ENCODE measurements around the gene MTG2.

MTG2 gene

GRCh38 chr20:62222972-62223371, 40.1 kb downstream of the MTG2 start:
- no peak for DNase-seq

DNA sequence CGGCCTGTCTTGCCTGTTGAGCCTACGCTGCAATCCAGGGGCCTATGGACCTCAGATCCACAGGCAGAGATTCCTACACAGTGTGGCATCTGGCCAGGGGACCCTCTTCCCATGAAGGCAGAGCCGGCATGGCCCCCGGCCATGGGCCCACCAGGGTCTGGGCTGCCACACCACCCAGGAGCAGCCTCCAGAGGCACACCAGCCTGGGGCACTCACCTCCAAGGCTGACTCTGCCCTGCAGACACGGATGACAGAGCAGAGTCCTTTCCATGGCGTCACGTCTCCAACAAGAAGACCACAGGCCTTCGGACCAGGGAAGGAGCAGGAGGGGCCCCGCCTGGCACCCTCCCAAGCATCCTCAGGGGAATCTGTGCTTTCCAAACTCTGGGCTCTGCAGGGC, 40.7 kb downstream of the MTG2 start:
- no peak for DNase-seq

GRCh38 chr20:62224113-62224855, 41.5 kb downstream of the MTG2 start:
- no peak for DNase-seq

GRCh38 chr20:62225026-62225425, 42.2 kb downstream of the MTG2 start:
- no peak for DNase-seq

- no peak for DNase-seq
Measured at GRCh38 chr20:62225820-62226635, 43.2 kb downstream of the MTG2 start.

- no peak for DNase-seq
Measured at GRCh38 chr20:62226707-62227590, 44.1 kb downstream of the MTG2 start.

DNA sequence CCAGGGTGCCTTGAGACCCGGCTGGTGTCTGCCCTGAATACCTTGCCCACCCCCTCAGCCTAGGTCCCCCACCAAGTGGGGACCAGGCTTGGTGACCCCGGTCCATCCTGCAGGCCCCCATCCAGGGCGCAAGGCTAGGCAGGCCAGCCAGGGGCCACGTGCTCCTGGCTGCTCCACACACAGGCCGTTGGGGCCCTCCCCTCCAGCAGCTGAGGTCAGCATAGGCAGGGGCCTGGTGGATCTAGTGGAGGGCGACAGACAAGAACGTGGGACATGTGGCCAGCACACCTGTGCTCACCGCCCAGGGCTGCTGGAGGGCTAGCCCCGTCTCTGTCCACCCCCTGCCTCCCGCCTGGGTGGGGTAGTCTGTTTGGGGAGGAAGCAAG, 44.8 kb downstream of the MTG2 start:
- DNase-seq: no peak

- no peak for DNase-seq
Measured at GRCh38 chr20:62227977-62228958, 45.4 kb downstream of the MTG2 start.

- DNase-seq: no peak
Measured at GRCh38 chr20:62228982-62229545, 46.2 kb downstream of the MTG2 start.

DNA sequence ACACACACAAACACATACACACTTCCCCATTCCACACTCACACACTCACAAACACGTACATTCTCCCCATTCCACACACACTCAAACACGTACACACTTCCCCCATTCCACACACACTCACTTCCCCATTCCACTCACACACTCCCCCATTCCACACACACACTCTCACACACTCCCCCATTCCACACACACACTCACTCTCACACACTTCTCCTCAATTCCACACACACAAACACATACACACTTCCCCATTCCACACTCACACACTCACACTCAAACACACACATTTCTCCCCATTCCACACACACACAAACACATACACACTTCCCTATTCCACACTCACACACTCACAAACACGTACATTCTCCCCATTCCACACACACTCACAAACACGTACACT, 46.8 kb downstream of the MTG2 start:
- no peak for DNase-seq

DNA sequence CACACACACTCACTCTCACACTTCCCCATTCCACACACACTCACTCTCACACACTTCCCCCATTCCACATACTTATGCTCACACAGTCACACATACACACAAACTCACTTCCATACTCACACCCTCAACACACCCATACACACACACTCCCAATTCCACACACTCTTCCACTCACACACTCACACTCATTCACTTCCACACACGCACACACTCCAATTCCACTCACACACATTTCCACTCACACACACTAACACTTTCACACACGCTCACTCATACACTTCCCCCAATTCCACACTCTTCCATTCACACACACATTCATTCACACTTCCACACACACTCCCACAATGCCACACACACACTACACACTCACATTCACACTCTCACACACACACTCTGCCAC, 47.4 kb downstream of the MTG2 start:
- DNase-seq: no peak

GRCh38 chr20:62230696-62231095, 47.9 kb downstream of the MTG2 start:
- DNase-seq: no peak

DNA sequence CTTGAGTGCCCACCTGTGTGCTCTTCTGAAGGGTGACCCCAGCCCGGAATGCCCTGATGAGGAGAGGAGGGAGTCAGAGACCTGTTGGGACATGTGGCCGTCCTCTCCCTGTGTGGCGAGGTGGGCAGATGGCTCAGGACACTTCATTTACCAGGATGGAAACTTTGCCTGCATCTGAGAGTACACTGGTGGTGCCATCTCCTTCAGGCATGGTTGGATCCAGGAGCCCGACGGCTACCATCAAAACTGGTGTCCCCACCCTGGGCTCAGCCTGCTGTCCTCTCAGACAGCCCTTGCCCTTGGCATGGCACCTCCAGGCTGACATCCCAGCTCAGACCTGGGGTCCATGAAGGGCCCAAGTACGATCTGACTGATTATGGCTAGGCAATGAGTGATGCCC, 48.5 kb downstream of the MTG2 start:
- no peak for DNase-seq

GRCh38 chr20:62232194-62232593, 49.4 kb downstream of the MTG2 start:
- no peak for DNase-seq

GRCh38 chr20:62232770-62233645, 50.2 kb downstream of the MTG2 start:
- no peak for DNase-seq

DNA sequence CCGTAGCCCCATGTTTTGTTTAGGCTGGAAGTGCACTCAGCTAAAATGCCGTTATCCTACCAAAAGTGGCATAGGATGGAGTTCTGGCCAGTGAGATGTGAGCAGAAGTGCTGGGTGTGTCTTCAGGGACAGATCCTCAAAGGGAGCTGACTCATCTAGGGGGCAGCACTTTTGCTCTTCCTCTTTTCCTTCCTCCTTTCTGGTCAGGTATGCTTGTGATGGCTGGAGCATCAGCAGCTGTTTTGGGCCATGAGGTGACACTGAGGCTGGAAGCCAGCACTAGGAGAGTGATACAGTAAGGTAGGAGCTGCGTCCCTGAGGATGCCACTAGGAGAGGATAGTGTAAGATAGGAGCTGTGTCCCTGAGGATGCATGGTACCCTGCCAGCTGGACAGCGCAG, 50.9 kb downstream of the MTG2 start:
- no peak for DNase-seq

GRCh38 chr20:62234339-62234738, 51.5 kb downstream of the MTG2 start:
- DNase-seq: no peak

- DNase-seq: no peak
Measured at GRCh38 chr20:62235001-62235776, 52.4 kb downstream of the MTG2 start.

DNA sequence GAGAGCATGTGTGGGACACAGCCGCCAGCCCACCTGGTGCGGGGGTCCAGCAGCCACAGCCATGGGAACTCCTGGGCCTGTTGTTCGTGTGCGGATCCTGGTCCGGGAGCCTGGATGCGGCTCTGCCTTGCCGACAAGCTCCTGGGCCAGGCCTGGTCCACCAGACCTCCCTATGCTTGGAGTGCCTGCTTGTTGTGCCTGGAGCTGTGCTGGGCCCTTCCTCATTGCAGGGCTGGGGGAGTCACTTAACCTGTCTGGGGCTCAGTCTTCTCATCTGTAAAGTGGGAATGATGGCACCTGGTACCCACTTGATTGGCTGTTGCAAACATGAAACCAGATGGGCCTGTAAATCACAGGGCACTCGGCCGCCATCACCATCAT, 52.9 kb downstream of the MTG2 start:
- DNase-seq: no peak

GRCh38 chr20:62236200-62236599, 53.4 kb downstream of the MTG2 start:
- no peak for DNase-seq

Measured in suppressor macrophage treated with lipopolysaccharide for 4 hours (primary cell).